ENCODE results near the gene TEKTIP1.

DNA sequence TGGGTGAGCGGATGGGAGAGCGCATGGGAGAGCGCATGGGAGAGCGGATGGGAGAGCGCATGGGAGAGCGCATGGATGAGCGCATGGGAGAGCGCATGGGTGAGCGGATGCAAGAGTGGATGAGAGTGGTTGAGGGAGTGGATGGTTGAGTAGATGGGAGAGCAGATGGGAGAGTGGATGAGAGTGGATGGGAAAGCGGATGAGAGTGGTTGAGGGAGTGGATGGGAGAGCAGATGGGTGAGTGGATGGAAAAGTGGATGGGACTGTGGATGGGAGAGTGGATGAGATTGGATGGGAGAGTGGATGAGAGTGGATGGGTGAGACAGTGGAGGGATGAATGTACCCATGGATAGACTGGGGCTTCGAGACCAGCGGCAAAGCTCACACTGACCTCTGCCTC, 8.6 kb upstream of the TEKTIP1 start:
- TF ChIP-seq, protein P1, sequence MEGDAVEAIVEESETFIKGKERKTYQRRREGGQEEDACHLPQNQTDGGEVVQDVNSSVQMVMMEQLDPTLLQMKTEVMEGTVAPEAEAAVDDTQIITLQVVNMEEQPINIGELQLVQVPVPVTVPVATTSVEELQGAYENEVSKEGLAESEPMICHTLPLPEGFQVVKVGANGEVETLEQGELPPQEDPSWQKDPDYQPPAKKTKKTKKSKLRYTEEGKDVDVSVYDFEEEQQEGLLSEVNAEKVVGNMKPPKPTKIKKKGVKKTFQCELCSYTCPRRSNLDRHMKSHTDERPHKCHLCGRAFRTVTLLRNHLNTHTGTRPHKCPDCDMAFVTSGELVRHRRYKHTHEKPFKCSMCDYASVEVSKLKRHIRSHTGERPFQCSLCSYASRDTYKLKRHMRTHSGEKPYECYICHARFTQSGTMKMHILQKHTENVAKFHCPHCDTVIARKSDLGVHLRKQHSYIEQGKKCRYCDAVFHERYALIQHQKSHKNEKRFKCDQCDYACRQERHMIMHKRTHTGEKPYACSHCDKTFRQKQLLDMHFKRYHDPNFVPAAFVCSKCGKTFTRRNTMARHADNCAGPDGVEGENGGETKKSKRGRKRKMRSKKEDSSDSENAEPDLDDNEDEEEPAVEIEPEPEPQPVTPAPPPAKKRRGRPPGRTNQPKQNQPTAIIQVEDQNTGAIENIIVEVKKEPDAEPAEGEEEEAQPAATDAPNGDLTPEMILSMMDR (conservative IDR thresholded peaks at IDR 0.05 in 1 of 2, IDR thresholded peaks at IDR 0.05 in 1 of 2; ENCODE audit: extremely low read depth in 1 of 2, insufficient read depth in 1 of 2, low read depth in 1 of 2, low read length in 2 of 2) = no peak
- TF ChIP-seq EZH2 (IDR thresholded peaks at IDR 0.05; ENCODE audit: borderline replicate concordance, low read length) = no peak
